Smooth muscle cell of the umbilical artery (primary cell): ENCODE data around the gene PLEKHA6. TPM values are rescaled to one million over a fixed set of nuclear protein-coding genes. Genes with fewer than 3 reads are reported as not detected.

ENCODE experiments used
- total RNA-seq: library from RNA; depleted of rRNA; stranded (reverse); fragments of >200 nt; gene quantifications from 2 replicates; pipeline ENCODE4 v1.2.3, GENCODE V29; 2014

Gene PLEKHA6
- total RNA-seq: 0.05 and 0.30 TPM in 2 replicates

GRCh38 chr1:204359474-204360255 lies at the start of gene PLEKHA6:
Gene PLEKHA6, minus strand, starts transcription at chr1:204359929. Its CDS starts 86,202 bp downstream, at chr1:204273727.

GRCh38 chr1:204213668-204214662 lies 145.8 kb downstream of the PLEKHA6 start, which contains the start of gene GOLT1A:
Gene GOLT1A, minus strand, starts transcription at chr1:204213988. Its CDS starts 82 bp downstream, at chr1:204213906.

DNA sequence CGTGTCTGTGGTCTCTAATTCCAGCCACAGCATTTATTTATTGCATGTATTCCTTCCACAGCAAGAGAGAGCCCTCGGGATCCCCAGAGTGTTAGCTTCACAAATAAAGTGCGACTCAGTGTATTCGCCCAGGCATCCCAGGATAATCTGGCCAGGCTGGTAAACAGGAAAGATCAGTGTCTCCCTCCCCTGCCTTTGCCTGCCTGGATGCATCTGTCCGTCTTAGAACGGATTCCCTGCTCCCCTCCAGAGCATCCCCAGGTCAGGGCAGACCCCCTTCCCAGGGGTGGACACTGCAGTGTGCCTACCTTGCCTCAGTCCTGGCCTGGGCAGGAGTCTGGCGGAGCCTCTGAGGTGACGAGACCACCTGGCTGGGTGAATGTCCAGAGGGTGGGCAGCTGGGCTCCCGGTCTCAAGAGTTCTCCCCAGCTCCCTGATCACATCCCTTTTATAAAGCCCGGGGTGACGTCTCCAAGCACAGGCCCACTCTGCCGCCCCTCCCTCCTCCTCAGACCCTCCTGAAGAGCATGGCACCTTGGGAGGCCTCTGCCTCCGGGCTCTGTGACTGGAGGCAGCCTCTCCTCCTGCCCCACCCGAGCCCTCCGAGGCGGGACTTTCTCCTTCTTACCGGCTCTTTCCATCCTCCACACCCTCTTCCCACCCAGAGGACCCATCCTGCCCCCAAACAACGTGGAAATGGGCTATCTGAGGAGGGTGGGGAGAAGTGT lies 163.5 kb downstream of the PLEKHA6 start, which contains the start of gene KISS1:
KISS1 (minus strand) TSS at position 424 of the 728 bp plus-strand sequence. CDS start 3,615 bp downstream, outside the sequence.

Other genes with a start within 250 kb of the PLEKHA6 start
- 0.60 and 1.5 TPM in 2 replicates for gene ETNK2, start 207.9 kb downstream of the PLEKHA6 start, total RNA-seq
- gene REN, start 193.6 kb downstream of the PLEKHA6 start, total RNA-seq: not detected in 2 replicates
- gene KISS1, start 163.4 kb downstream of the PLEKHA6 start, total RNA-seq: not detected in 2 replicates
- gene GOLT1A, start 145.9 kb downstream of the PLEKHA6 start, total RNA-seq: not detected in 2 replicates
- gene PPP1R15B, start 51.9 kb upstream of the PLEKHA6 start, total RNA-seq: 28.8 and 30.8 TPM in 2 replicates
- gene PIK3C2B, start 134.9 kb upstream of the PLEKHA6 start, total RNA-seq: 2.1 and 2.3 TPM in 2 replicates
- 28.2 and 35.2 TPM in 2 replicates for gene MDM4, start 156.5 kb upstream of the PLEKHA6 start, total RNA-seq